Measurements from ENCODE around the gene MTMR12. TPM values are rescaled to one million over a fixed set of nuclear protein-coding genes. Genes with fewer than 3 reads are reported as not detected.

The MTMR12 gene
- total and polyA plus RNA-seq, 2 of the 8 experiments (the other 6 are each of a cell fraction or from before 2014, with no cell fraction given): 19.1 to 59.3 TPM

- no peak overlapping the region for H4K91ac ChIP-seq (replicated peaks; ENCODE audit: insufficient read length, low read length)
- H4K5ac ChIP-seq (ENCODE audit: insufficient read length, low read depth, low read length): no peak overlapping the region
- no peak overlapping the region for H3K18ac ChIP-seq (ENCODE audit: extremely low read depth, low read length)
- H3K9me3 ChIP-seq (ENCODE audit: insufficient read depth in 2 of 2, low read depth in 1 of 2, low read length in 1 of 2): no peaks in the 10 kb centered on the region
- H2BK5ac ChIP-seq (ENCODE audit: low read depth, low read length): no peak overlapping the region
- H2AFZ ChIP-seq (ENCODE audit: low read length): no peak overlapping the region
- ChIA-PET POLR2A (ENCODE audit: partially characterized antibody) (interaction anchor here (0.6 to 1.5 kb wide), 4 partner anchors 19 to 527 kb away, joined by 3 to 7 read pairs (median 3); no protein-coding TSS in a partner anchor), CTCF (ENCODE audit: partially characterized antibody) (interaction anchor here (0.8 to 2.3 kb wide), 8 partner anchors 10 to 65 kb away, joined by 3 to 8 read pairs (median 4); no protein-coding TSS in a partner anchor)
- H3K79me1 ChIP-seq (ENCODE audit: low read depth, low read length): peaks cover 21% of the 10 kb centered on the region
- H3K9ac ChIP-seq (replicated peaks in 1 of 4; ENCODE audit: extremely low read depth in 1 of 4, low read depth in 3 of 4, low read length in 3 of 4): no peak overlapping the region
- no peaks in the 10 kb centered on the region for H3K27me3 ChIP-seq (replicated peaks in 1 of 4; ENCODE audit: control insufficient read depth in 3 of 4, extremely low read depth in 1 of 4, insufficient read depth in 3 of 4, low read length in 3 of 4)
- no peak overlapping the region for H3K27ac ChIP-seq (ENCODE audit: low read depth, low read length)
- peaks cover 16 to 95% of the 10 kb centered on the region in 2 experiments for H3K79me2 ChIP-seq (ENCODE audit: control insufficient read depth in 1 of 2, insufficient read depth in 2 of 2, low read length in 2 of 2)
- H3K14ac ChIP-seq (ENCODE audit: insufficient read length): no peak overlapping the region
- 89% methylated on average over 2 of the region's 2 CpGs; no CpG with 5 or more reads in 1 of the 2 experiments for WGBS, 2 experiments (ENCODE audit: extremely low coverage in 1 of 2, insufficient coverage in 1 of 2, insufficient read length in 1 of 2, insufficient replicate concordance in 2 of 2, low coverage in 1 of 2, low lambda C conversion rate in 2 of 2, missing lambda C conversion rate in 1 of 2)
- H3K23me2 ChIP-seq (ENCODE audit: low read depth, low read length): no peaks in the 10 kb centered on the region; the same call in 1 of the 2 replicates
- H2BK15ac ChIP-seq (ENCODE audit: low read length): no peak overlapping the region
- peak overlapping the region in 1 of 2 experiments; percentile 5; a peak in 1 of 4 replicates for H3K4me2 ChIP-seq (ENCODE audit: insufficient read depth in 1 of 2, low read depth in 2 of 2, low read length in 2 of 2)
- no peak overlapping the region for H3K4ac ChIP-seq (replicated peaks; ENCODE audit: insufficient read length, low read depth, low read length)
- no peak overlapping the region for H3K23ac ChIP-seq (ENCODE audit: insufficient read length)
- H2AK5ac ChIP-seq (ENCODE audit: low read depth, low read length): no peak overlapping the region
- H2BK120ac ChIP-seq (replicated peaks; ENCODE audit: low read depth, low read length): no peak overlapping the region
- H3K4me3 ChIP-seq (ENCODE audit: extremely low read depth in 1 of 4, insufficient read depth in 2 of 4, low read depth in 3 of 4, low read length in 4 of 4): no peak overlapping the region
- no peak overlapping the region for H2BK12ac ChIP-seq (ENCODE audit: low read depth, low read length)
- H3K4me1 ChIP-seq (replicated peaks in 1 of 4; ENCODE audit: control insufficient read depth in 3 of 4, insufficient read depth in 4 of 4, low read length in 3 of 4): peaks cover 6 to 15% (median 8%) of the 10 kb centered on the region in 4 experiments; a peak in 6 of 7 replicates
- peaks cover 7 to 22% of the 10 kb centered on the region in 2 experiments for H4K20me1 ChIP-seq (replicated peaks in 1 of 2; ENCODE audit: control insufficient read depth in 1 of 2, insufficient read depth in 2 of 2, low read length in 2 of 2)
- no peak overlapping the region for H3K56ac ChIP-seq (replicated peaks; ENCODE audit: insufficient read length, low read depth, low read length)
- no peak for DNase-seq (ENCODE audit: low read depth in 1 of 2, low spot score in 2 of 2)
- H3K36me3 ChIP-seq (ENCODE audit: control insufficient read depth in 2 of 4, insufficient read depth in 4 of 4, low read length in 3 of 4): peaks cover 0 to 15% (median 0%) of the 10 kb centered on the region in 4 experiments; a peak in 3 of 8 replicates
- no peak overlapping the region for H2BK20ac ChIP-seq (ENCODE audit: low read length)
- FAIRE-seq: no peak
- H4K8ac ChIP-seq (ENCODE audit: extremely low read depth, insufficient read depth, low read length): no peak overlapping the region
- TF ChIP-seq CHD2 (IDR thresholded peaks at IDR 0.05; ENCODE audit: low read length): no peak
- no peak for TF ChIP-seq JUND (IDR thresholded peaks at IDR 0.05; ENCODE audit: low read length)
- TF ChIP-seq USF2 (IDR thresholded peaks at IDR 0.05; ENCODE audit: low read length): no peak
- TF ChIP-seq SP1 (IDR thresholded peaks at IDR 0.05; ENCODE audit: low read depth, low read length): no peak
- no peak for TF ChIP-seq RFX5 (IDR thresholded peaks at IDR 0.05; ENCODE audit: borderline replicate concordance, low read depth, low read length)
Measured at GRCh38 chr5:32297181-32298058, 15.3 kb downstream of the MTMR12 start.

Measured in H1 (cell line).